SK-N-DZ (cell line): ENCODE measurements around the gene FAM53C. TPM values are rescaled to one million over a fixed set of nuclear protein-coding genes. Genes with fewer than 3 reads are reported as not detected.
"Not testable (repeated sequence)": the region's sequence is repeated elsewhere in the genome, so short reads cannot be mapped to it uniquely, and the experiment has no call there.

Source experiments
- DNase-seq: peaks from one replicate; pipeline ENCODE4 v3.0.0-alpha.2; 2015; ENCODE audit warnings: low spot score
- polyA plus RNA-seq, 2 experiments: library from polyadenylated mRNA; depleted of rRNA; stranded (reverse); fragments of >200 nt; gene quantifications; 2 replicates each; pipeline ENCODE4 v1.2.3, GENCODE V29; 2014

FAM53C gene
- polyA plus RNA-seq (2014; cell fraction: cytosol; rRNA removed), result 42.0 and 49.4 TPM in 2 replicates
- polyA plus RNA-seq (2014; cell fraction: nucleus; rRNA removed), result 53.8 and 57.7 TPM in 2 replicates

DNA sequence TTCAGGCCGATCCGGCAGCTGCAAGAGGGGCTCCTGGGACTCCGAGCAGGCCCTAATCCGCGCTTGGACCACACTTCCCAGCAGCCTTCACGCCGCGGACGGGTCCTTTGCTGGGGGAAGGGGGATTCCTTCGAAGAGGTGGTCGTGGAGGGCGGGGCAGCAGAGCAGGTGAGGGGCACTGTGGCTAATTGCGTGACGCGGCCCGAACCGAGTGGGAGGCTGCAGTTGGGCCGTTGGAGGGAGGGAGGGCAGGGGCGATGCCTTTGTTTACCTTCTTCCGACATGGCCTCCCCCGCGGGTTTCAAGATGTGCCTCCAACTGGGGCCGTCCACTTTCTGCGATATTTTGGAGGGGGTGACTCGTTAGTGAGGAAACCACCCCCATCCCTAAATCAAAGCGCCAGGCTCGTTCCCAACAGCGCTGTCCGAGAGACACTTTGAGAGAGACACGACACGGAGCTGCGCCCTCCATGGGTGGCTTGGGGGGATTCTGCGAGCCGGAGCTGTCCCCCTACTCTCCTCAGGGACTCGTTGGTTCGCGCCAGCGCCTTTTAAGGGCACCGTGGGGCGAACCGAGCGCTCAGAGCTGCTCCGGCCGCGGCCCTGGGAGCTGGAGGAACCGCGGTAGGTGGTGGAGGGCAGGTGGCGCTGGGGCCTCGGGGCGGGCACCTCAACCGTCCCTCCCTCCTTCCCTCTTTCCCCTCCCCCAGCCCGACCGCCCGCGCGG lies at the start of gene FAM53C:
FAM53C (plus strand) TSS at position 582 of the 726 bp plus-strand sequence. CDS start 3,070 bp downstream, outside the sequence.
- peak; percentile 95 for DNase-seq

DNA sequence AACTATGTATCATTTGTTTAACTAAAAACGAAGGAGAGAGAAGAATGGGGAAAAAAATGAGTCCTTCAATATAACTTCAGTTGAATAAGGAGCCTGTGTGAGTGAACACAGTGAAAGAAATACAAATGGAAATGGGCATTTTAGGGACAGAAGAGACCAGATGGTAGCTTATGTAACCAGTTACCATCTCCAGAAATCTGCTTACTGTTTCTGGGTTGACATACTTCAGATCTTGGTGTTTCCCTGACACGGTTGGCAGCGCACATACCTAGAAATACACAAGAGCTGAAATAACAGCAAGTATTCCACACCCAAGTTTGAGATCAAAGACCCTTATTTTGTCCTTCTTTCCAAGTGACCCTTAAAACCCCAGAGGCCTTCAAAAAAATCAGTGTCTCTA lies 48.8 kb upstream of the FAM53C start:
- DNase-seq, result no peak

DNA sequence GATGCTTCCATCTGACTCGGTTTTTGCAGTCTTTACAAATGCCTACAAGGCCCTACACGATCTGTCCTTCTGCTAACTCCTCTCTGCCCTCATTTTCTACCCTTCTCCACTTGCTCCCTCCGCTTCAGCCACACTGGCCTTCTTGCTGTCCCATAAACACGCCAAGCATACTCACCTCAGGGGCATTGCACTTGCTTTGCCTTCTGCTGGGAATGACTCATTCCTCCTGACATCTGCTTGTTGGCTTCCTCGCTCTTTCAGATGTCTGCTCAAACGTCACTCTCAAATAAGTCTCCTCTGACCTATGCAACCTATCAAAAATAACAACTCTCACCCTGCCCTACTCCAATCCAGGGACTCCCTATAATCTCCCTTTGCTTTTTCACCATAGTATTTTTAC lies 34.7 kb upstream of the FAM53C start:
- no peak for DNase-seq

DNA sequence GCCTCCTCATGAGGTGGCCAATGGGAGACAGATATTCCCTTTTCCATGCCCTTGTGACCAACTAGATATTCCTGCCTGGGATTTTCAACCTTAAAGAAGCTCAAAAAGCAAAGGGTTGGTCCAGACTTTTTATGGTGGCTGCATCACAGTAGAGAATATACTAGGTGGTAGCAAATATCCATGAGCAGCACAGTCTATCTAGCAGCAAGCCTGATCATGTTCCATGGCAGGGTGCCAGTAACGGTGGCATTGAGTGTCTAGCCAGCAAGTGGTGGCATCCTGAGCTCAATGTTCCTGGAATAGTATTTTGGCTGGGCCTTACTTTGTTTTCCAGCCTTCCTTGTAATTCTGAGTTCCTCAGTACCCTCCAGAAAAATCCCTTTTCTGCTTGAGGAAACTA lies 32.3 kb upstream of the FAM53C start:
- DNase-seq, result no peak

DNA sequence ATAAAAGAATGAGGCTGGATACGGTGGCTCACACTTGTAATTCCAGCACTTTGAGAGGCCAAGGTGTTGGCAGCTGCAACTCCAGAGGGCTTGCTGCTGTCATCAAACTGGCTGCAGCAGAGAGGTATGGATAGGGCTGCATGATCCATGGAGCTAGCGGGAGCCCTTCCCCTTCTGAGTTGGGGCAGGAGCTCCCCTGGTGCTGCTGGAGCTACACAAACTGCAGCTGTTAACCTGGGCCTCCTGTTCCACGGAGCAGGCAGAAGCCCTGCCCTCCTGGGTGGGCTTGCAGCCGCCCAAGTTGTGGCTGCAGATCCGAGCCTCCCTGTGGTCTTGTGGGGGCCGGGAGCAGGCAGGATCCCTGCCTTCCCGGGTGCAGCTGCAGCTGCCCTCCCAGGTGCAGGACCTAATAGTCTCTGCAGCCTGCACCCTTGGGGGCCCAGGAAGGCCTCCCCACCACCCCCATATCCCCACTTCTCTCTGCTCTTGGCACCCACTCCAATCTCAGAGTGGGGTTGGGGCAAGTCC lies 22.3 kb upstream of the FAM53C start:
- no peak for DNase-seq

DNA sequence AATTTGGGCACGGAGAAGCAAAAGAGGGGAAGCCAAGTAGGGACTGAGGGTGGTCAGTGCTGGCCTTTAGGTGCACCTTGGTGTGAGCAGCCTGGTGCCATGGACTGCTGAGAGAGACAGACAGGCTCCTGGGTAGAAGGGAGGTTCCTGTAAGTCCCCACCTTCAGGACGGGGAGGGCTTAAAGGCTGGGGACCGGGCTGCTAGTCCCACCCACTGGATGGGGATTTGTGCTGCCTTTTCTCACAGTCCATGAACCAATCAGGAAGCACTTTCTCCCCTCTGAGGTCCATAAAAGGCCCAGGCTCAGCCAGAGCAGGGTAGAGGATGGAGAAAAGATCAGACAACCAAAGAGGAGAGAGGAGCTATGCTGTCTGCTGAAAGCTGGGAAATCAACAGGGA lies 21.7 kb upstream of the FAM53C start:
- no peak for DNase-seq

DNA sequence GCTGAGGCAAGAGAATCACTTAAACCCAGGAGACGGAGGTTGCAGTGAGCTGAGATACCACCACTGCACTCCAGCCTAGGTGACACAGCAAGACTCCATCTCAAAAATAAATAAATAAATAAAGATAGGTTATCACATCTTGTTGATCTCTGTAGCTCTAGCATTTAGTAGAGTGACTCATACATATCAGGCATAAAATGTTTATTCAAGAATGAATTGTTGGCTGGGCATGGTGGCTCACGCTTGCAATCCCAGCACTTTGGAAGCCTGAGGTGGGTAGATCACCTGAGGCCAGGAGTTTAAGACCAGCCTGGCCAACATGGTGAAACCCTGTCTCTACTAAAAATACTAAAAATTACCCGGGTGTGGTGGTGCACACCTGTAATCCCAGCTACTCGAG lies 19.9 kb upstream of the FAM53C start:
- DNase-seq, result not testable (repeated sequence)

DNA sequence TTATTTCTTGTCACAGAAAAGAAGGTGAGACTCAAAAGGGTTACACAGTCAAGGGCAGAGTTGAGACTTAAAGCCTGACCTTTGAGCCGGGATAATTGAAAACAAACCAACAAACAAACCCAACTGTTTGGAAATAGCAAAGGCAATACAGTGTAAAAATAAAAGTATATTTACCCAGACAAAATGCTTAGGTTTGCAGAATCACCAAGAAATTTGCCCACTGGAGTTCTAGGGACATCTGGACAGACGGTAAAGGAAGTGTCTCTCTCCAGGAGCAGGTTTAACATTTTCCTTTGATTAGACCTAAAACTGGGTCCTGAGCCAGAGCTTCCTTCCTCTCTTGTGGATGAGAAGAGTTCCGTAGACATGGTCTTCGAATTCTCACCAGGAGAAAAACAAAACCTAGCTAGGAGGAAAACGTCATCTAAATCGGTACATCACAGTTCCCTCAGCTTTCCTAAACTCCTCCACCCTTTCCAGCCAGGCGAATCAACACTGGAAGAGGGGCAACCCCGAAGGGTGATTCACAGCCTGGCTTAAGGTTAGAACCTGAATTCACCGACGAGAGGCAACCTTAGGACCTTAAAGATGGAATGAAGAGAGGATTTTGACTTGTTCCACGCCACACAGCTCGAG lies 7.1 kb upstream of the FAM53C start:
- no peak for DNase-seq

DNA sequence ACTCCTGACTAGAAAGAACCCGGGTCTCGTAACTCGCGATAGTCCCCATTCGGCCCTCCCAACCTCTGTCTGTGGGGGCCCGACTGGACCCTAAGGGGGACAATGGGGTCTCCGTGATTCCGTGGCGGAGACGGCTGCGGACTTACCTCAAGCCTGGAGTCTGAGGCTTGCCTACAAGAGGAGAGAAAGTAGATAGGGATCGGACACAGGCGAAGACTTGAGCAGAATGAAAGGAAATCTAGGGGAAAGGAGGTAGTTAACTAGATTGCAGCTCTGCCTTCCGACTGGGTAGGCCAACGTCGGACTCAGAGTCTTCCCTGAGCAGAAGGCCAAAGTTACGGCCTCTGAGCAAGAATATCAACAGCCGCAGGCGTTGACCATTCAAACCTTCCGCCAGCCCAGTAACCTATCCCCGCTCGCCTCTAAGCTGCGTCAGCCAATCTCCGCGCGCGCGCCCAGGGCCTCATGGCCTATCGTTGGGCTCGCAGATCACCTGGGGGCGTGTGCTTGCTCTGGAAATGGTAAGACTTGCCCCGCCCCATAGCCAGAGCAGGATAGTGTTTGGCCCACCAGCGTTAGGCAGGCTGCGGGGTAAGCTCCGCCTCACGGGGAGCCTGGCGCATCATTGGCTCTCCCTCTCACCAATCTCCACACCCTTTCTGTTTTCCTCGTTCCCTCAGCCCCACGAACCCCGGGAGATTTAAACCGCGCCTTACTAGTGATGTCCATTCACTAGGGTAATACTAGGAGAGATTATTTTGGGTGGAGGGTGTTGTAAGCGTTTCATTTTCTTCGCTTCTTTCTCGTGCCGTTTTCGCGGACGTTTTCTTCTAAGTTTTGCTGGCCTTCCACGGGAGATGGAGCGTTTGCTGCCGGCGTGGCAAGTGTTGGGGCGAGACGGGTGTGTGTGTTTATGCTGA lies 6.4 kb upstream of the FAM53C start, which contains the start of gene CDC25C:
CDC25C (minus strand) TSS at position 356 of the 920 bp plus-strand sequence. CDS start 624 bp downstream, outside the sequence.
- peak; percentile 99 for DNase-seq

DNA sequence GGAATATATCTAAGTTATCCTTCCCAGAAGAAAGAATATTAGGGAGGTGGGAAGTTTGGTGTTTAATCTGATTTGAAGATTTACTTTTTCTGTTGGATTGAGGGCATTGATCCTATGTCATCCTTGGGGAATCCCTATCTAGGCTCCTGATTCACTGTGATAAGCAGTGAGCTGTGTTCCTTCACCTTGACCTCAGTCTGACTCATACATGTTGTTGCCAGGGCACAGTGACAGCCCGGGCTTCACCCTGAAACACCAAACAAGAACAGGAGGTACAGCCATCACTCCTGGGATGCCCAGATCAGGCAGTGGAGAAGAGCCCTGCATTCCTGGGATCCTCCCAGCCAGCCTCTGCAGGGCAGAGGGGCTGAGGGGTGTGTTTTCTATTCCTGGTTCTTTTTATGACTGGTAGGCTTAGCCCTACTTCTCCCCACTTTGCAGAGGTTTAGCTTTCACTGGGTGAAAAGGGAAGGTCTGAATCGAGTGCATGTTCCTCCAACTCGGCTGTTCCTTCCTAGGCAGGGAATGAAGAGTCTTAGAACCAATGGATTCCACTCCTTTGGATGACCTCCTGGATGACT lies 3.1 kb upstream of the FAM53C start:
- DNase-seq, result no peak

DNA sequence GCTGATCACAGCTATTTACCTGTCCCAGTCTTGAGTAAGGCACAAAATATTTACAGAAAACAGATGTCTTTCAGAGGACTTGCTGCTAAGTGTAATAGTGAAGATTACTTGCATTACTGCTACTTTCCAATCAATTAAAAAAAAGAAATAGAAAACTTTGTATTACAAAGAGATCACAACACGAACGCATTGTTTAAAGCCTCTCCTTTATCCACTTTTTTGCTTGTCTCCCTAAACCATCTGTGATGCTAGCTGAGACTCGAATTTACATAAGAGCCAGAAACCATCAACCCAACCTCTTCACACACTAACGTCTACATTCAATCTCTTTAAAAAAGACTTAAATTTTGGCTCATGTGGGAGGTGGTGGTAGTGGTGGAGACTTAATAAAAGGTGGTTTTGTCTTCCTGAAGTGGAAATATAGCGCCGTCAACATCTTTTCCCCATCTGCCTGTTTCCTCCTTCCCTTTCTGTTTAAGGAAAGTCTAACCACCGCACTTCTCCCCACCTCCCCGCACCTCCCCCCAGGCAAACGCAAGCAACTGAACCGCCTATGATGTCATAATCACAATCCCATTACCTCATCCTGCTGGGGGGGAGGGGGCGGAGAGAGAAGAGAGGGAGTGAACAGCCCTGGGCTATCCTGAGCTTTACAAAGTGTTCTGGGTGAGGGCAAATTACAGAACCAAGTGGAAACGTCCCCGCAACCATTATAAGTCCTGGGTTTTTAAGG lies 948 bp upstream of the FAM53C start:
- DNase-seq, result no peak

DNA sequence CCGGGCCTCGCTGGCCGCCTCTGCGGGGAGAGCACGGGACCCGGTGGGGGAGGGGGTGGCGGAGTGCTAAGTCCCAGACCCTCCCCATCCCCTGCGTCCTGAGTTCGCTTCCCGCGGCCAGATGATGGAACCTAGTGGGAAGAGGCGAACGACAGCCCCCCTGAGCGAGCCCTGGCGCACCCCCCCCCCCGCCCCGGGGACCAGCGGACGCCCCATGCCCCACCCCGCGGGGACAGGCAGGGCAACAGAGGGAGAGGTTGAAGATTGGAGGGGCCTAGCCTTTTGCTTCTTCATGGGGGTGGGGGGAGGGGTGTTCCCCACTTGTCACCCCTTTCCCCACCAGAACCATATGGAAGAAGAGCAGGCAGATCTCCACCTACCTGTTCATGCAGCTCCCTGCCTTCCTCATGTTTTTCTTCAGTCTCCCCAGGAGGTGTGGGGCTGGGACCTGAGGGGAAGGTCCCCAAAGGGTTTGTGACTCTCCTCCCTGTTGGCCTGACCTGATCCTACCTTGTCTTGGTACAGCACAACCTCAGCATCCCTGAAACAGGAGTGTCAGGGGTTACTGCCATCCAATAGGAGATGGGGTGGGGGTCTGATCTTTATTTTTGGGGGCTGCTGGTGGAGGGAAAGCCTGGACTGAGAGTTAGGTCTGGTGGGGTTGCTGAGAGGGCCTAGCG lies 485 bp downstream of the FAM53C start:
- DNase-seq, result peak; percentile 19

DNA sequence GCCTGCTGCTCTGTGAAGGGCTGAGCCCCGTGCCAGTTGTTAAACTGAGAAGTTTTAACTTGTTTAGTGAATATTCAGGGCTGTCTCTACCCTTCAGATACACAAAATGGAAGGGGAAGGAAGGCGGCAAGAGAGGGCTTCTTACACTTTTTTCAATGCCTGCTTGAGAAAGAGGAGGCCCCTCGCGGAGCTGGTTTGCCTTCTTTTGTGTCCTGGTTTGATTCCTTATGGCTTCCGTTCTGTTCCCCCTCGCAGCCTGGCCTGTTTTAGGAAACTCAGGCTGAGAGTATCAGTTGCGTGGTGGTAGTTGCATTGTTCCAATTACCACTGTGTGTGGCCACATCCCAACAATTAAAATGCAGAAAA lies 1.0 kb downstream of the FAM53C start:
- no peak for DNase-seq

DNA sequence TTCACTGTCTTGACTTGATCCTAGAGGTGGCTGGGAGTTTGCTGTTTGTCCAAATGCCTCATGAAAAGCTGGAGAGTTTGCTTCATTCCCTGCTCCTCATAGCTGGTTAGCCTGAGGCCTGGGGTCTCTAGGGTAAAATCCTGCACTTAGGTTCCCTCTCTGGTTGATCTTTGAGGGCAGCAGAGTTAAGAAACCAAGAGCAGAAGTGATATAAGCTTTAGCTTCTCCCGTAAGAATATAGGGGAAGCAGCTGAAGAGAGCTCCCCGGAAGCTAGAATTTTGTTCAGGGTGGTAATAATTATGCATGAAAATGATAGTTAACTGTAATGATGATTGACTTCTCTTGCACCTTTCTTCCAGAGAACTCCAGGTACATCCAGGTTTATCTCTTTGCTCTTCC lies 1.4 kb downstream of the FAM53C start:
- no peak for DNase-seq

DNA sequence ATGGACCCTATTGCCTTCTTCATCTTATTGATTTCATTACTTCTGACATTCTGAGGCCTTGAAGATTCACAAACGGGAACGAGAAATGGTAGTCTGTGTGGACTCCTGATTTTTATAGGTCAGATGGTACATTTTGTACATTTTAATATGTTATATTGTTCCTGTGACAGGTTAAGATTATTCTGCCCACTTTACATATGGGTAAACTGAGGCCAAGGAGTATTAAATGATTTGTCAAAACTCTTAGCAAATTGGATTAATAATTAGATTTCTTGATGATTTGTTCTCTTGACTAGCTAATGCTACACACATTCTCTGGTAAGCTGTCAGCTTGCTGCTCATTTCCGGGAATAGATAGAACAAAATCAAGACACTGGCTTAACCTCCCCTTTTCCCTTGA lies 1.9 kb downstream of the FAM53C start:
- no peak for DNase-seq

DNA sequence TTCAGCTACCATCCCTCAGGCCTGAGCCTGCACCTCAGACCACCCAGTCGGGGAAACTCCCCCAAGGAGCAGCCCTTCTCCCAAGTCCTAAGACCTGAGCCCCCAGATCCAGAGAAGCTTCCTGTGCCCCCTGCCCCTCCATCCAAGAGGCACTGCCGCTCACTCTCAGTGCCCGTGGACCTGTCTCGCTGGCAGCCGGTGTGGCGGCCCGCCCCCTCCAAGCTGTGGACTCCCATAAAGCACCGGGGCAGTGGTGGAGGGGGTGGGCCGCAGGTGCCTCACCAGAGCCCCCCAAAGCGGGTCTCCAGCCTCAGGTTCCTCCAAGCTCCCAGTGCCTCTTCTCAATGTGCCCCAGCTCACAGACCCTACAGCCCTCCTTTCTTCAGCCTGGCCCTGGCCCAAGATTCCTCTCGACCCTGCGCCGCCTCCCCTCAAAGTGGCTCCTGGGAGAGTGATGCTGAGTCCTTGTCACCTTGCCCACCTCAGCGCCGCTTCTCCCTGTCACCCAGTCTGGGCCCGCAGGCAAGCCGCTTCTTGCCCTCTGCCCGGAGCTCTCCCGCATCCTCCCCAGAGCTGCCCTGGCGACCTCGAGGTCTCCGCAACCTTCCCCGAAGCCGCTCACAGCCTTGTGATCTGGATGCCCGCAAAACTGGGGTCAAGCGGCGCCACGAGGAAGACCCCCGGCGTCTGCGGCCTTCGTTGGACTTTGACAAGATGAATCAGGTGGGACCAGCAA lies 7.0 kb downstream of the FAM53C start:
- no peak for DNase-seq

DNA sequence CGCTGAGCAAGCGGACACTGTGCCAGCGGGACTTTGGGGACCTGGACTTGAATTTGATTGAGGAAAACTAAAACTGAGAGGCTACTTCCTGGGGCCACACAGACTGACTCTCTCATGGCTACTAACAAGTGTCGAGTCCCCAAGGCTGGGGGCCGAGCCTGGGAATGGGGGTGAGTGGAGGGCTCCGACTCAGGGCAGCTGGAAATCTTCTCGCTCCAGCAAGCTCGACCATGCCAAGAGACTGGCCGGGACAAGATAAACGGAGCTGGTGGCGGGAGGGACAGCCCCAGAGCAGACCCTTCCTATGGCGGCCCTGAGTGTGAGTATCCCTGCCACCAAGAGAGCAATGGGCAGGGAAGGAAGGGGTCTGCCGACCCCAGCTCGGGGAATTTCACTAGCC lies 8.8 kb downstream of the FAM53C start:
- no peak for DNase-seq

DNA sequence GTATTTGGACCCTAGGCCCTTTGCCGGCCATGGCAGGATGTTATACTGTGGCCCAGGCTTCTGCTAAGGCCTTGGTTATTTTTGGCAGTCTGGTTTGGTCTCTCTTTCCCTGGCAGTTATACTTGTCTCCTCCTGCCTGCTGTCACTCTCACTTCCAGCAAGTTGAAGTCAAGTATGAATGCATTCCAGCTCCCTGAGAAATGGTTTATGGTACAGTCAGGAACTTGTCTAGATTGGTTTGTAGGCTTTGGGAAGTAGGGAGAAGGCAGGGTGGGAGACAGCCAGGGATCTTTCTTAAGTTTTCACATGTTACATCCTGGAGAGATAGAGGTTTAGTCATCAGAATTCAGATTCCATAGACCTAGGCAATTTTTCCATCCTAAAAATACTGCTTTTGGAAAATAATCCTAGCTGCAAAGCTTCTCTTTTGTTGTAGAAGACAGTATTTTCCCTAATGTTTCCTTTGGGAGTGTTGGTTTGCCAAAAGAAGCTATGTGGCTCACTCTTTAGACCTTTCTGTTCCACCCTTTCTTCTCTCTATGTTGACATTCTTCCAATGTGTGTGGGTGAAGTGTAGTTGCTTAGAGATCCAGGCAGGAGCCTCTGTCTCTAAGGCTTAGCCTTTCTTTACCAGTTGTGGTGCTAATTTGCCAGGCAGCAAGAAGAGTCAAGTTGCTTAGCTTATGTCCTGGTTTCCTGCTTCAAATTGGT lies 11.9 kb downstream of the FAM53C start:
- DNase-seq, result no peak

DNA sequence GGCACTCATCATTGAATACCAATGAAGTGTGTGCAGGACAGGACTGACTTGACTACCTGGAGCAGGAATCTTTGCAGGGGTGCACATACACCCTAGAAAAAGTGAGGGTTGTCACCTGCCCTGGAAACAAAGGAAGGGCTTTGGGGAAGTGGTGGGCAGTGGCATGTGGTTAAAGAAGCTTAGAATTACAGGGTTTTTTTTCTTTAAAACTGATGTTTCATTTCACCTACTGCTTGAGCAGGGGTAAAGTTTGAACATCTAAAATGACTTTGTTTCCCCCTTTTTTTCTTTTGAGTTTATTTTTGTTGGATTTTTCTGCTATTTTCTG lies 12.5 kb downstream of the FAM53C start:
- no peak for DNase-seq
